SK-N-SH (cell line): Measurements from ENCODE around the gene RBPJL. TPM values are rescaled to one million over a fixed set of nuclear protein-coding genes. Genes with fewer than 3 reads are reported as not detected.
A peak's percentile ranks its signal among the peaks of the same experiment; 100 is the strongest.

Experiments
- CTCF ChIA-PET: fragments of 300-600, 350-600 bp; formaldehyde crosslinking; extraction: SDS; loops from one replicate; lab custom pipeline; 2021; lab: Yijun Ruan, JAX
- POLR2A ChIA-PET: fragments of 350-600 bp; sonication (Branson Sonifier 250); formaldehyde crosslinking; extraction: SDS; loops from one replicate; lab custom pipeline; 2020; ENCODE audit warnings: antibody characterized with exemption, inconsistent platforms; lab: Yijun Ruan, JAX
- DNase-seq: peaks from one replicate; pipeline ENCODE4 v3.0.0; 2012
- H2AFZ ChIP-seq: fragments of 200-600 bp; sonication (generic); 2 replicates; pipeline ENCODE4 v1.8.1; 2016; ENCODE audit warnings: antibody characterized with exemption, mild to moderate bottlenecking, low read depth
- H3F3A ChIP-seq: fragments of 200-600 bp; sonication (generic); replicated peaks from 2 replicates; pipeline ENCODE3; 2016; ENCODE audit warnings: antibody characterized with exemption, mild to moderate bottlenecking; ENCODE audit not compliant: insufficient read depth
- H3K27ac ChIP-seq, 2 experiments: fragments of 200-500 bp in 1 of 2; fragments of 200-600 bp in 1 of 2; sonication (Bioruptor generic) in 1 of 2; sonication (generic), shearing (Covaris generic) in 1 of 2; 2 replicates each; pipeline versions ENCODE4 v1.5.1 to v1.6.1; 2014 to 2016; ENCODE audit warnings: low read depth in 2 of 2, inconsistent platforms in 1 of 2, low read length in 1 of 2, mild to moderate bottlenecking in 1 of 2, mixed read lengths in 1 of 2
- H3K27me3 ChIP-seq: fragments of 200-600 bp; sonication (generic), shearing (Covaris generic); 2 replicates; pipeline ENCODE4 v1.6.1; 2016; ENCODE audit warnings: mixed run types; ENCODE audit not compliant: insufficient read depth
- H3K36me3 ChIP-seq, 2 experiments: fragments of 200-500 bp in 1 of 2; fragments of 200-600 bp in 1 of 2; sonication (Bioruptor generic) in 1 of 2; sonication (generic) in 1 of 2; replicated peaks in 1 of 2; 2 replicates each; pipeline versions ENCODE3 to v1.5.1; 2014 to 2016; ENCODE audit warnings: low read length in 1 of 2, mild to moderate bottlenecking in 1 of 2; ENCODE audit not compliant: insufficient read depth in 2 of 2, control insufficient read depth in 1 of 2
- H3K4me1 ChIP-seq, 2 experiments: fragments of 200-500 bp in 1 of 2; fragments of 200-600 bp in 1 of 2; sonication (Bioruptor generic) in 1 of 2; sonication (generic), shearing (Covaris generic) in 1 of 2; 2 replicates each; pipeline versions ENCODE4 v1.5.1 to v1.6.1; 2014 to 2016; ENCODE audit warnings: low read depth in 1 of 2, low read length in 1 of 2, mixed run types in 1 of 2; ENCODE audit not compliant: insufficient read depth in 2 of 2, control insufficient read depth in 1 of 2
- H3K4me2 ChIP-seq: fragments of 200-600 bp; sonication (generic), shearing (Covaris generic); 2 replicates; pipeline ENCODE4 v1.6.1; 2017; ENCODE audit warnings: mixed run types
- H3K4me3 ChIP-seq, 2 experiments: fragments of 200-500 bp in 1 of 2; fragments of 200-600 bp in 1 of 2; sonication (Bioruptor generic) in 1 of 2; sonication (generic), shearing (Covaris generic) in 1 of 2; 2 replicates each; pipeline versions ENCODE4 v1.5.1 to v1.8.1; 2014 to 2016; ENCODE audit warnings: low read depth in 2 of 2, inconsistent platforms in 1 of 2, low read length in 1 of 2, mild to moderate bottlenecking in 1 of 2, mixed read lengths in 1 of 2, moderate library complexity in 1 of 2
- H3K79me2 ChIP-seq: fragments of 200-600 bp; sonication (generic); 2 replicates; pipeline ENCODE4 v1.8.1; 2017; ENCODE audit warnings: mild to moderate bottlenecking; ENCODE audit not compliant: insufficient read depth
- H3K9ac ChIP-seq: fragments of 200-600 bp; sonication (generic); 2 replicates; pipeline ENCODE4 v1.6.1; 2017; ENCODE audit warnings: mixed run types
- H3K9me2 ChIP-seq: fragments of 200-600 bp; sonication (generic); 2 replicates; pipeline ENCODE4 v1.6.1; 2017; ENCODE audit warnings: mixed run types
- H3K9me3 ChIP-seq: fragments of 200-600 bp; sonication (generic); 2 replicates; pipeline ENCODE4 v1.6.1; 2017; ENCODE audit warnings: mixed run types, mild to moderate bottlenecking, moderate library complexity
- H4K20me1 ChIP-seq: fragments of 200-600 bp; sonication (generic); 2 replicates; pipeline ENCODE4 v1.6.1; 2017; ENCODE audit warnings: mild to moderate bottlenecking, mixed run types; ENCODE audit not compliant: insufficient read depth
- CHD2 ChIP-seq: fragments of 150-350 bp; IDR thresholded peaks from 2 replicates; pipeline ENCODE4 v1.6.1; 2018; ENCODE audit warnings: low read length; ENCODE audit not compliant: partially characterized antibody
- CTCF ChIP-seq: fragments of 200-600 bp; sonication (generic); IDR thresholded peaks from 2 replicates; pipeline ENCODE4 v1.6.1; 2017; ENCODE audit warnings: antibody characterized with exemption, mild to moderate bottlenecking, moderate library complexity
- ELF1 ChIP-seq: IDR thresholded peaks from 2 replicates; pipeline ENCODE4 v1.4.0; 2012
- EP300 ChIP-seq, 2 experiments: IDR thresholded peaks; 2 replicates each; pipeline versions ENCODE4 v1.4.0 to v1.6.1; 2012; ENCODE audit warnings: borderline replicate concordance in 1 of 2, low read depth in 1 of 2, low read length in 1 of 2
- EZH2phosphoT487 ChIP-seq: fragments of 200-600 bp; sonication (generic); IDR thresholded peaks from 2 replicates; pipeline ENCODE4 v1.6.1; 2017; ENCODE audit warnings: low read depth, mixed run types, mild to moderate bottlenecking, antibody characterized with exemption, moderate library complexity, borderline replicate concordance
- FOSL2 ChIP-seq: IDR thresholded peaks from 2 replicates; pipeline ENCODE4 v1.4.0; 2012; ENCODE audit warnings: low read depth, mild to moderate bottlenecking, moderate library complexity, borderline replicate concordance
- FOXJ3 ChIP-seq: sonication (generic); formaldehyde crosslinking; IDR thresholded peaks from 2 replicates; pipeline ENCODE4 v1.5.1; 2020; ENCODE audit warnings: mild to moderate bottlenecking, missing genetic modification reagents
- FOXM1 ChIP-seq: IDR thresholded peaks from 2 replicates; pipeline ENCODE4 v1.4.0; 2012; ENCODE audit warnings: low read depth, mild to moderate bottlenecking
- GABPA ChIP-seq: IDR thresholded peaks from 2 replicates; pipeline ENCODE4 v1.4.0; 2012; ENCODE audit warnings: low read depth, mild to moderate bottlenecking
- JUND ChIP-seq: IDR thresholded peaks from 2 replicates; pipeline ENCODE4 v1.4.0; 2012
- NRF1 ChIP-seq: IDR thresholded peaks from 2 replicates; pipeline ENCODE4 v1.6.1; 2012; ENCODE audit warnings: low read depth, mild to moderate bottlenecking, low read length
- POLR2AphosphoS5 ChIP-seq: IDR thresholded peaks from 2 replicates; pipeline ENCODE4 v1.6.1; 2012; ENCODE audit warnings: low read depth, low read length
- RAD21 ChIP-seq: IDR thresholded peaks from 2 replicates; pipeline ENCODE4 v1.6.1; 2012; ENCODE audit warnings: mild to moderate bottlenecking, low read length
- RXRA ChIP-seq: IDR thresholded peaks from 2 replicates; pipeline ENCODE4 v1.4.0; 2012; ENCODE audit warnings: low read depth, mild to moderate bottlenecking, borderline replicate concordance
- SIN3A ChIP-seq: IDR thresholded peaks from 2 replicates; pipeline ENCODE4 v1.6.1; 2012; ENCODE audit warnings: low read depth, mild to moderate bottlenecking, low read length, moderate library complexity, borderline replicate concordance
- SMC3 ChIP-seq: IDR thresholded peaks from 2 replicates; pipeline ENCODE4 v1.6.1; 2012; ENCODE audit warnings: low read depth, low read length, improper control_type of control experiment
- TCF12 ChIP-seq: IDR thresholded peaks from 2 replicates; pipeline ENCODE4 v1.4.0; 2012
- TEAD4 ChIP-seq: IDR thresholded peaks from 2 replicates; pipeline ENCODE4 v1.4.0; 2012; ENCODE audit warnings: mild to moderate bottlenecking, borderline replicate concordance; ENCODE audit not compliant: insufficient read depth
- USF1 ChIP-seq: IDR thresholded peaks from 2 replicates; pipeline ENCODE4 v1.4.0; 2012; ENCODE audit warnings: low read depth, borderline replicate concordance
- USF2 ChIP-seq: fragments of 150-350 bp; IDR thresholded peaks from 2 replicates; pipeline ENCODE4 v1.6.1; 2017; ENCODE audit warnings: antibody characterized with exemption, low read length, low read depth, borderline replicate concordance
- ZBTB33 ChIP-seq: IDR thresholded peaks from 2 replicates; pipeline ENCODE4 v1.4.0; 2012; ENCODE audit warnings: low read depth, borderline replicate concordance
- WGBS: methylation state at CpG from one replicate; pipeline ENCODE4 v1.1.6; 2017; ENCODE audit warnings: low lambda C conversion rate; 5-methylcytosine and 5-hydroxymethylcytosine counted together
- polyA plus RNA-seq, 3 experiments: library from polyadenylated mRNA; depleted of rRNA; stranded (reverse); fragments of >200 nt; gene quantifications; 2 replicates each; pipeline ENCODE4 v1.2.3, GENCODE V29; 2012

Gene RBPJL
- not detected in 2 replicates for polyA plus RNA-seq (2012; rRNA removed)
- not detected in 2 replicates for polyA plus RNA-seq (2012; cell fraction: cytosol; rRNA removed)
- polyA plus RNA-seq (2012; cell fraction: nucleus; rRNA removed), result 0.05 and 0.11 TPM in 2 replicates

GRCh38 chr20:45306431-45306982 lies at the start of gene RBPJL:
RBPJL (plus strand) TSS chr20:45306840; CDS start chr20:45306923, 83 bp downstream.
- H3K9me3 ChIP-seq, result no peaks in the 10 kb centered on the region
- no peak for TF ChIP-seq USF1
- TF ChIP-seq TCF12, result no peak
- TF ChIP-seq CHD2, result no peak
- TF ChIP-seq SMC3, result peak; percentile 32; the same call in 1 of the 2 replicates
- no peak for TF ChIP-seq SIN3A
- no peak for TF ChIP-seq FOXJ3 (CRISPR knock-in tag)
- TF ChIP-seq CTCF, result peak; percentile 80
- TF ChIP-seq ELF1, result no peak
- TF ChIP-seq JUND, result no peak
- no peak for TF ChIP-seq TEAD4
- TF ChIP-seq EZH2phosphoT487, result no peak
- no peak for TF ChIP-seq FOXM1
- TF ChIP-seq, all 33 proteins: peak for 2
- Histone ChIP-seq H2AFZ (no peak within 1 kb of the TSS), H3K79me2 (no peaks in the 10 kb centered on the region), H3K4me2 (no peak within 1 kb of the TSS), H3F3A (no peaks in the 10 kb centered on the region), H3K9ac (no peak within 1 kb of the TSS), H3K27ac (no peak within 1 kb of the TSS), H4K20me1 (no peaks in the 10 kb centered on the region), H3K27me3 (no peaks in the 10 kb centered on the region; the same call in 1 of the 2 replicates), H3K9me2 (no peaks in the 10 kb centered on the region), H3K4me1 (peaks cover 0 to 2% of the 10 kb centered on the region in 2 experiments; a peak in 2 of 4 replicates), H3K36me3 (no peaks in the 10 kb centered on the region), H3K4me3 (peak within 1 kb of the TSS in 1 of 2 experiments; percentile 44; a peak in 1 of 4 replicates)
- CTCF ChIA-PET, result interaction anchor here (0.9 to 8.1 kb wide), 6 partner anchors 9 to 464 kb away, joined by 3 to 100 read pairs (median 5); no protein-coding TSS in a partner anchor
- 33% methylated on average over 12 of the region's 41 CpGs for WGBS
- peak; percentile 90 for DNase-seq
- POLR2A ChIA-PET, result no interaction called here

- no peak for DNase-seq
- Histone ChIP-seq H3K4me3 (no peak overlapping the region), H3K9me2 (no peaks in the 10 kb centered on the region), H3K36me3 (no peaks in the 10 kb centered on the region), H3K9ac (no peak overlapping the region), H3K27ac (no peak overlapping the region), H2AFZ (no peak overlapping the region), H3F3A (no peaks in the 10 kb centered on the region), H3K9me3 (no peaks in the 10 kb centered on the region), H3K4me1 (no peaks in the 10 kb centered on the region), H4K20me1 (no peaks in the 10 kb centered on the region), H3K27me3 (peaks cover 50% of the 10 kb centered on the region), H3K79me2 (no peaks in the 10 kb centered on the region), H3K4me2 (no peak overlapping the region)
- ChIA-PET POLR2A (no interaction called here), CTCF (interaction anchor here (1.3 to 1.4 kb wide), 2 partner anchors 34 to 36 kb away, joined by 3 to 5 read pairs; no protein-coding TSS in a partner anchor)
- TF ChIP-seq USF2 (no peak), EZH2phosphoT487 (no peak), FOSL2 (no peak), NRF1 (no peak), RXRA (no peak), SIN3A (no peak), ELF1 (no peak), EP300 (IDR thresholded peaks at IDR 0.05; ENCODE audit: borderline replicate concordance in 1 of 2, low read depth in 1 of 2, low read length in 1 of 2) (no peak), ZBTB33 (no peak), POLR2AphosphoS5 (no peak), GABPA (no peak), RAD21 (no peak)
- 57% methylated on average over 3 of the region's 3 CpGs for WGBS
Measured at GRCh38 chr20:45257161-45257560, 49.5 kb upstream of the RBPJL start.
